ENCODE results near the gene INPP4B.

Gene INPP4B

DNA sequence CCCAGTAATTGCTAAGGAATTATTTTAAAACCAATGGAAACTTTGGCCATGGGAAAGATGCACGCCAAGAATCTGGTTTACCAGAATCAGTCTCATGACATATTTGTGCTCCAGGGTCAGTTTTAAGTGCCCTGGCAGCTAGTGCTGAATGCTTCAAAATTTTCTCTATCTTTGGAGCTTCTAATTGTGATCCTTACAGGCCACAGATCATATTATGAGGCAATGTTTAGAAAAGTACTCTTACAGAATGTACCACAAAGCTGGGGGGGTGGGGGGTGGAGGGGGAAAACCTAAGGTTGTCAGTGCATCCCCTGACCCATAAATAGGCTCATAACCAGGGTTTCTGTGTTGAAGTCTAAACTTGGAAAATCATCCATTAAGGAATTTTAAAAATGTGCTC is 514.5 kb downstream of the INPP4B start:
- peak; percentile 57 for DNase-seq

- DNase-seq = no peak
These were observed 515.0 kb downstream of the INPP4B start for GRCh38 chr4:142331132-142331531.

- no peak for DNase-seq
These were observed 515.8 kb downstream of the INPP4B start for GRCh38 chr4:142330311-142330710.

- no peak for DNase-seq
These were observed 516.8 kb downstream of the INPP4B start for GRCh38 chr4:142329313-142329712.

- no peak for DNase-seq
These were observed 519.9 kb downstream of the INPP4B start for GRCh38 chr4:142326181-142326580.

GRCh38 chr4:142324572-142324971 is 521.5 kb downstream of the INPP4B start:
- no peak for DNase-seq

- no peak for DNase-seq
These were observed 523.1 kb downstream of the INPP4B start for GRCh38 chr4:142322996-142323395.

DNA sequence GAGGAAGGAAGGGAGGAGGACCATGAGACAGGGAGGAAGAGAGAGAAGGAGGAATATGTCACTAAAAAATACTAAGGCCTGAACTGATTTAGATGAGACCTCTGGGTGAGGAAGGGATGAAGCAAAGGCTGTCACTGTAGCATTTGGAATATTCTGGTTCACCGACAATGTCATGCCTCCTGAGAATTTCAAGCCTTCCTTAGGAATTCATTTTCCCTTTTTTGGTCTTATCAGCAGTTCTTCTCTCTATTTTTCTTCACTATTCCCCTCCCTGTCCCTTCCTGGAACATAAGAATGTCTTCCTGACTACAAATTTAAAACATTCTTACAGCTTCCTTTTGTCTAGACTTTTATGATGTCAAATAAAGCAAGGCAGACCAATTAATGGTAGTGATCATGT is 527.8 kb downstream of the INPP4B start:
- no peak for DNase-seq

DNA sequence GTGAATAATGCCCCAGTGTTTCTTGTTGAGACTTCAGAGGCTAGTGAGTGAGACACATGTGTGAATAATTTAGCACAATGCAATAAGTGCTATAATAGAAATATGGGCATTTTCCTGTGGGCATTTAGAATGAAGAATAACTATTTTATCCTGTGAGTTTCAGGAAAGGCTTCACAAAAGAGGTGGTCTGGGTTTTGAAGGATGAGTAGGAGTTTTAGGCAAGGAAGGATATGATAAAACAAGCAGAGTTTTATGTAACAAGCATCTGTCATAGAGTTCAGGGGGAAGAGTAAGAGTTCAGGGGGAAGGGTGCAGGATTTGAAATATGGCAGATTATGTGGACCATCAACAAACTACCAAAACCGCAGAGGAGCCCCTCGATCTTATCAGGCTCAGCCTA is 529.2 kb downstream of the INPP4B start:
- DNase-seq = no peak

DNA sequence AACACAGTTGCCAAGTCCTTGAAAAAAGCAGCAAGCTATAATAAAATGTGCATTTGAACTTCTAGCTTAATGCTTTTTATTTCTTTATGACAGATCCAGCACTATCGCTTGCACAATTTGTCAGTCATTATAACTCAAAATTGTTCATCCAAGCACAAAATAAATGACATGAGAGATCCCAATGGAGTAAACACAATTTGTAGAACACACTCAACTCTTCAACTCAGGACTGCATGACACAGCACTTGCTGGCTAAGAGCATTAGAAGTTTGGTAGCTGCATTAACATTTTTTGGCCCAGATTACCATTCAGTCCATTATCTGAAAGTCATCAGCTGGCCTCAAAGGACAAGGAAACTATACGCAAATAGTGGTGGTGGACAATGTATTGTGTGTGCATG is 530.1 kb downstream of the INPP4B start:
- no peak for DNase-seq

DNA sequence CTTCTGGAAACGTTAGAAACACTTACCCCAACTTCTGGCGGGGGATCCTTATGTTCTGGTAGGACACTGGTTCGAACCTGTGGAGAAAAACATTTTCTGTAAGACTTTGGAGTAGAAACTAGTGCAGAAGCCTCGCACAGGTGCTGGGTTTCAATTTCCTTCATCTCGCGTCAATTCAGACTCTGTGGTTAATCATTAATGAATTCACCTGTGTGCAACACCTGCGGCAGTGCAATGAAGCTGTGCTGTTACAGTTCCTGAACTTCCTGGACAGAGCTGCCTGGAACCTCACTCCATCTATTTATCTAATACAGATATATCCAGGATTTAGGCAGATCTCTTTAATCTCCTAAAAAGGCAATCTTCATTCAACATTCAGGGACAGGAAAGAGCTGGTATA is 531.4 kb downstream of the INPP4B start:
- no peak for DNase-seq

- DNase-seq = no peak
These were observed 531.9 kb downstream of the INPP4B start for GRCh38 chr4:142314247-142314646.

DNA sequence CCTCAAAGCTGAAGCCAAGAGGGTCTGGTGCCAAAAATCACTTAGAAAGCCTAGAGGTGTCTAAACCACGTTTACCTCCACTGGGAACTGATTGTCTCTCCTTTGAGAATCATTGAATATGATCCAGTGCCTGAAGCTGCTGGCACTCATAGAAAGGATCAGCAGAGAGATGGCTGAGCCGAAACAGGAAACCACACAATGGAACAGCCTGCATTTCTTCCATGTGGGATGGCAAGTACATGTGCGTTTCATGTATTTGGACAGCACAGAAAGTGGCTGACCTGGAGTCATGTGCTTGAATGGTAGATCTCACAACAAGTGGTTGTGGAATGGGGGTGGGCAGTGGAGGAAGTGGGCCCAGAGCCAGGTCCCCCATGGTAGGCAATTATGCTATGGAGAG is 533.7 kb downstream of the INPP4B start:
- no peak for DNase-seq

DNA sequence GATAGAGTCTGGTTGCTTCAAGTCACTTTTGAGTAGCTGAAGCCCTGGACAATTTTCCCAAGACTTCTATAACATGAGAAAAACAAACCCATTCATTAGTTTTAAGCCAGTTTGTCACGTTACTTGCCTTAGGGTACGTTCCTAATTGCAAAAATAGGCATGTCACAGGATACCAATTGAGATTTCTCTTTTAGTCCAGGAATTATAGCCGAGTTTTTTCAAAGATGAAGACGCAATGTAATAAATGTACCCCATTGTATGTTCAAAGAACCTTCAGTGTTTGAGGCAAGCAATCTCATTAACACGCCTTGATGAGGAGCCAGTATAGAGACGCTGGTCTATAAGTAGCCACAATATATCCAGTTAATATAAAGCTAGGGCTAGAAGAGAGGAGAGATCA is 534.2 kb downstream of the INPP4B start:
- no peak for DNase-seq

GRCh38 chr4:142309772-142310171 is 536.3 kb downstream of the INPP4B start:
- DNase-seq = no peak

- no peak for DNase-seq
These were observed 538.2 kb downstream of the INPP4B start for GRCh38 chr4:142307857-142308256.

DNA sequence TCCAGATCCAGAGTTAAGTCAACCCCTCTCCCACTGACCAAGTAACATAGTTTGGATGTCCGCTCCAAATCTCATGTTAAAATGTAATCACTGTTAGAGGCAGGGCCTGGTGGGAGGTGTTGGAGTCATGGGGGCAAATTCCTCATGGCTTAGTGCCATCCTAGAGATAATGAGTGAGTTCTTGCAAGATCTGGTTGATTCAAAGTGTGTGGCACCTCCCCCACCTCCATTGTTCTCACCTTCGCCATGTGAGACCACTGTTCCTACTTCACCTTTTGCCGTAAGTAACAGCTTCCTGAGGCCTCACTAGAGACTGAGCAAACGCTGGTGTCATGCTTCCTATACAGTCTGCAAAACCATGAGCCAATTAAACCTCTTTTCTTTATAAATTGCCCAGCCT is 548.8 kb downstream of the INPP4B start:
- DNase-seq = no peak

GRCh38 chr4:142293536-142293935 is 552.6 kb downstream of the INPP4B start:
- DNase-seq = no peak

GRCh38 chr4:142292231-142292630 is 553.9 kb downstream of the INPP4B start:
- DNase-seq = no peak

- no peak for DNase-seq
These were observed 554.6 kb downstream of the INPP4B start for GRCh38 chr4:142291299-142292050.

DNA sequence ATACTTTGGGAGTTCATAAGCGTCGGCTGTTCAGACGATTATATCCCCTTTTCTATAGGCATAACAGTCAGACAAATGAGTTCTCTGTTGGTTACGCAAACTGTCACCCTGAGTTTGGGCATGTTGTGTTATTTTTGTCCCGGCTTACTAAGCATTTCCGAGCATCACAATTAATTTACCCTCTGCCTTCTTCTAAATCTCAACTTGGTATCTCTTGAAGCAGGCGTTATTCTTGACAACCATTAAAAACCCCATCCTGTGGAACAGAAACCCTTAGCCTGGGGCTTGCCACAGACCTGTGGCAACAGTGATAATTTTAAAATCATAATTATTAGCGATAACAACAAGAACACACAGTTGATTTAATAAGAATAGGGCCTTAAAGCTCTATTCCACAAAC is 558.7 kb downstream of the INPP4B start:
- no peak for DNase-seq

DNA sequence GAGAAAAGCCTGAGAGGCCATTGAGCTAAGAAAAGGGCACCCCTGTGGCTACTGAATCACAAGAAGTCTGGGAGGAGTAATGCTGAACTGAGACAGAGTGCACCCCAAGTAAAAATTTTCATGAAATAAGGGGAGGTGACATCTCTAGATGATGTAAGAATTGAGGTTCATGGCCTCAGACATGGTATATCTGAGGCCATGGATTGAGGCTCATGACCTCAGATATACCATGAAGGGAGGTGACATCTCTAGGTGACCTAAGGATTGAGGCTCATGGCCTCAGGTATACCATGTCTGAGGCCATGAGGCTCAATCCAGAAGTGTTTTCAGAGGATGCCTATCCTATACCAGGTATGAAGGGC is 560.9 kb downstream of the INPP4B start:
- no peak for DNase-seq

DNA sequence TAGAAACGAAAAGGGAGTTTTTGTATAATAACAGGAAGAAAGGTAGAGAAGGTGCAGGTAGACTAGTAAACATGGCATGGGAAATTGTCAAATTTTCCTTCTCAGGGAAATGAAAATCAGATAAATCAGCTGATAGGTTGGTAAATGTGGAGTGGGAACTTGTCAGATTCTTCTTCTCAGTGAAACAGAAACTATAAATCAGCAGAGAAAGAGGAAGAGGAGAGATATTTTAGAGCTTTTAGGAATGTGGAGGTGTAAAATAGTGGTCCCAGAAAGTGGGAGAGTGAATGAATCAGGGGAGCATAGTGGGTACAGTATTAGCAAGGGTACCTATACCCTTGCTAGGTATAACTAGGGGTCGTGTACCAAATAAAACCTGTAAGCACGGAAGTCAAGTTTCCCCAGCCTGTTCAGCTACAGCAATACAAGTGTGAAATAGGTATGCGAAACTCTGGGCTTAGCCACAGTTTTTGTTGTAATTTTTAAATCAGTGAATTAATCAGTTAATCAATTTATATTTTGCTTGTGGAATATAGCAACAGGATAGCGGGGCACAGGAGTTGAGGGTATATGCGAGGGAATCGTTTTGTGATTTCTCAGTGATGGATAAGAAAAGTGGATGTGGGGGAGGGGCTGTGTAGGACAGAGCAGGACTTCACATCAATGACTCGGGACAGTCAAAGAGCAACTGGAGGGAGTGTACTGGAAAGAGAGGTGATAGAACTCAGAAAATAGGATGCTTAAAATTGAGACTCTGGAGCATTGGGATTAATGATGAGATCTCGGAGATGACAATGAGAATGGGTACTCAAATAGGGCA is 561.5 kb downstream of the INPP4B start:
- DNase-seq = no peak

DNA sequence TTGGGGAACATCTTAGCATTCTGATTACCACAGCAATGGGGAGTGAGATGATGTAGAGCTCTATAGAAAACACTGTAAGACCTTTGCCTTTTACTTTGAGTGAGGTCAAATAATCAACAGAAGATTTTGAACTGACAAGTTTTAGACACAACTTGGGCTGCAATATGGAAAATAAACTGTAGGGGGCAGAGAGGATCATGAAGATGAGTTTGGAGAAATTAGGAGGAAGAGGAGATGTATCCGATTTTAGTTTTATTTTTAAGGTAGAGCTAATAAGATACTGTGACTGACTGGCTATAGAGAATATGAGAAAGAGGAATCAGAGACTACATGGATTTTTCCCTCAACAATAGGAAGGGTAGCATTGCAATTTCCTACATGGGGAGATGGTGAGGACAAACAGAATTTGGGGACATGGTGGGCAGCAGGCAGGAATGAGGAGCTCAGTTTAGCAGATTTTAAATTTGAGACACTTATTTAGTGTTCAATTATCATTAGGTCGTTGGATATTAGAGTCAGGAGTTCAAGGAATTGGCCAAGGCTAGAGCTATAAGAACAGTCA is 563.1 kb downstream of the INPP4B start:
- DNase-seq = no peak

All from fibroblast of skin of right quadriceps (primary cell).